NCI-H1105 treated with DMSO at 0.1 percent for 48 hours (cell line): ENCODE results near the gene ANKMY2.
A peak's percentile ranks its signal among the peaks of the same experiment; 100 is the strongest.
"Not testable (repeated sequence)": the region's sequence is repeated elsewhere in the genome, so short reads cannot be mapped to it uniquely, and the experiment has no call there.

Experiments used
- DNase-seq: peaks from one replicate; lab custom pipeline; 2025; lab: John Stamatoyannopoulos, UW

Gene ANKMY2

DNA sequence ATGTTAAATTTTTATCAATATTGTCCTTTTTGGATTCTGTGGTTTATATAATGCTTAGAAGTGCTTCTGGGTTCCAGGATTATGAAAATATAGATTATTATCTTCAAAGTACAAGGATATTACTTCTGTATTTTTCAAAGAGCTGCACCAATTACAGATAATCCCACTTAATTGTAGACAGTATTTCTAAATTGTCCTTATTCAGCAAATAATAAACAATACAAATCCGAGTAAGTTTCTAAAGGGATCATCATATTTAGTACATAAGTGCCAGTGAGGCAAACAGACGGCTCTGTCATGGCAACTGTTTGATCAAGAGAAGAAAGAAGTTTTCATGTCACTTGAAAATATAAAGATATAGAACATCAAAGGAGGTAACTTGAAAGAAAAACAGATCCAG is 19.2 kb downstream of the ANKMY2 start:
- DNase-seq: no peak

DNA sequence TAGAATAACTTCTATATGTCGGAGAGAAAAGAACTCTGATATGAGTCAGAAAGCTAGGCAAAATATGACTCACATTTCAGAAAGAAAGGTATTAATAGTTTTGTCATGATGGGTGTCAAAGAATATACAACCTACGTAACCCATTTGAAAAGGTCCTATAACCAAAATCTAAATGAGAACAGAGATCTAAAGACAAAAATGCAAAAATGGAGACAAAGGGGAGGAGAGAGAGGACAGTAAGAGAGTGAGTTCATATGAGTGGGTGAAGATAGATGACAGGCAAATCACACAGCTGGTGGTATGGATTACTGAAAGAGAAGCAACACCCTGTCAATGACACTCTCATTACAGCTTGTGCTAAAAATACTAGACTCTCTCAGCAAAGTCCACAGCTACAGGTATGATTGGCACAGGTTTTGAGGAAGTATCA is 25.6 kb downstream of the ANKMY2 start:
- no peak for DNase-seq

DNA sequence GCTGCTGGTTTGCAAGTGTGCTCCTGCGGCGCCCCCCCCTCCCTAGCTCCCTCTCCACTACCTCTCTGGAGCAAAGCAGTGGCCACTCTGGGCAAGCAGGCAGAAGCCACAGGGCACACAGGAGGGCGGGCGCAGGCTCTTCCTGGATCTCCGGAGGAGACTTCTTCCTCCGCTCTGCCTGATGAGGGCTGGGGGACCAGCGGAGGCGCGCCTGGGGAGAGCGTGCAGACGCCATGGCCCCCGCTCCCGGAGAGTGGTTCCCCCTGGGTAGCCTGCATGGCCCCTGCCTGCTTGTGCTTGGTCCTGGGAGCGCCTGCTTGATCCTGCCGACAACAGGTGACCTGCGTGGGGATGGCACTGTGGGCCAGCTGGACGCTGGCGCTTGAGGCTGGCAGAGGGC is 29.0 kb downstream of the ANKMY2 start:
- no peak for DNase-seq

DNA sequence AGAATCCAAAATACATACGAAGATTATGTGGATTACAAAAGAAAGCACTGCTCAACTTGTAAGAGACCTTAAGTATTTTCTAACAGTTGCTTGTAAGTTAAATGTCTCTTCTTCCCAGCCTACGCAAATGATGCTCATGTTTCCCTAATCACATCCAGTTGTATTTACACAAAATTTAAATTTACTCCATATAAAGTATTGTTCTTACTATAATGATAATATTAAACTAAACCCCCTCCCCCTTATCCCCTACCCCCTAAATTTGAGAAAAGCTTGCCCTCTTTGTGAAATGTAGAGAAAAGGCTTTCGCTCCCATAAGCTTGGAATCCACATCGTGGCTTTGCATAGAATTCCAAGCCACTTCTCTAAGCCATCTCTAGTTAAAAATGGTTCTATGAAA is 29.4 kb downstream of the ANKMY2 start:
- DNase-seq: no peak

DNA sequence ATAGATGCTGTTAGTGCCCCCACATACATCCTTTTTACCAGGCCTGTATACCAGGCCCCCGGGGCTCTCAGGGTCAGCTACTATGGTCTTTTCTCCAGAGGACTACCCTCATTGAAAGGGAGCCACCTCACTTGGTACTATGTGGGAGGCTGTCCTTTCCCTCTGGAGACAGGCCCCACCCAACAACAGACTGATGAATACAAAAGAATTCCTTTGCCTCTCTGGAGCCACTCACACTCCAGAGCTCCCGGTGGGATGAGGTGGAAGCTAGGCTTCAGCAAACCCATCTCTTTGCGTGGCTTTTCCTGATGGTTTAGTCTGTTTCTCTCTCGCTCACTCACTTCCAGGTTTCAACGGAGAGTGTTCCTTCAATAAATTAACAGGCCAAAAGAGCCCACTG is 30.3 kb downstream of the ANKMY2 start:
- DNase-seq: no peak

DNA sequence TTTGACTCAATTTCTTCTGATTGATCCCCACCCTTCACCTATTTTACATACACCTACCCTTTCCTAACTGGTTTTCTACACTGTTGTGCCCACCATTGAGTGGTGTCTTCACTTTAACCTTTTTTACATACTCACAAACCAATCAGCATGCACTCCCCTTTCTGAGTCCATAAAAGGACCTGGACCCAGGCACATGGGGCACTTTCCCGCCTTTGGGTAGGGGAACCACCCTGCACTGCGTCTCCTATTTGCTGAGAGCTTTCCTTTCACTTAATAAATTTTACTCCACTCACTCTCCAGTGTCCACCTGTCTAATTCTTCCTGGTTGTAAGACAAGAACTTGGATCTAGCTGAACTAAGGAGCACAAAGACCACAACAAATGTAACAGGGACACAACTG is 33.8 kb downstream of the ANKMY2 start:
- DNase-seq: no peak

DNA sequence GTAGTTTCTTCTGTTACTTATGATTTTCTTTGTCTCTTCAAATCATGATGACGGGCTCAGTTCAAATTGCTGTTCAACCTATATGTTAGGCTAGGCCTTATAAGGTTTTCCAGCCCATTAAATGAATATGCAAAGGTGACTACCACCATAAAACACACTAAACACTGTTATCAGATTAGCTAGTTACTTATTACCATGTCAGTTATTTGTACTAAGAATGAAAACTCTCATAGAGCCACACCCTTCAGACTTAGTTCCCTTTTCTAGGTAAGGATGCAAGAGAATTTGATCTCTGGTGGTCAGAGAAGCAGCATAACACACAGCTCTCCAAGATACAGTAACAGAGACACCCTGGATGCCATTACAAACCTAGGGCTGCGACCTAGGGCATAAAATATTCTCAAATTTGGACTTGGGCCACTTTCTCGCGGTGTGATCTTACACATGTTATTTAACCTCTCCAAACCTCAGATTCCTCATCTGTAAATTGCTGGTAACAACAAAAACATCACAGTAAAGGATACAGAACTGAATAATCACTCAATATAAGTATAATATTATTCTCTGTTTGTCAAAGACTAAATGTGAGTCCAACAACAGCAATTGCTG is 35.6 kb downstream of the ANKMY2 start:
- DNase-seq: no peak

DNA sequence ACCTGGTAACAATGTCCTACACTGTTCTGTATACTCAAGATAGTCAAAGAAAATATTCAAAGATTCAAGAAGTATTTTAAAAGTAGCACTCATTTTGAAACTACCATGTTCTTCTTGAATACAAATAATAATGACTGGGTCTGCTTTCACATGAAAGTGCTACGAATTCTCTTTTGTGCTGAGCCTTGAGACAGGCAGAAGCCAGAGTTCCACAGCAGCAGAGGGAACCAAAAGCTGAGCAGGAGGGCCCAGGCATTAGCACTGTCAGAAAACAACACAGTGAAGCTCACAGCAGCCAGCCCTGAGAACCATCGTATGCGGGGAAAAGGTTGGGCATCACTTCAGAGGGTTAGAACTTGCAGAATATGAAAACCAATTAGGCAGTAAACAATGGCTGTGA is 38.9 kb downstream of the ANKMY2 start:
- no peak for DNase-seq

DNA sequence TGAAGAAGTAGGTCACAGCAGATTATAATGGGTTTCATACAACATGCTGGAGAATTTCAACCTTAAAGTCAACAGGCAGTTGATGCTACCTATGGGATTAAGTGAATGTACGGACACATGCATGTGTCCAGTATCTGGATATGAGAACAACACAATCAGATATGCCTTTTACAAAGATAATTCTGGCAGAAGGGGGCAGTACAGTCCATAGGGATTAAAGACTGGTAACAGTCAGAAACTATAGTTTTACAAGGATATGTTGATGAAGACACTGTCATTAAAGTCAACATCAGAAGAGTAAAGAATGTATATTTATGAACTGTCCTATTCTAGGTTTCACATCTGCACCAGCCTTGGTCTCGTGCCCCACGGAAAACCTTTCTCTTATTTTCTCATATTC is 41.5 kb downstream of the ANKMY2 start:
- DNase-seq: no peak

DNA sequence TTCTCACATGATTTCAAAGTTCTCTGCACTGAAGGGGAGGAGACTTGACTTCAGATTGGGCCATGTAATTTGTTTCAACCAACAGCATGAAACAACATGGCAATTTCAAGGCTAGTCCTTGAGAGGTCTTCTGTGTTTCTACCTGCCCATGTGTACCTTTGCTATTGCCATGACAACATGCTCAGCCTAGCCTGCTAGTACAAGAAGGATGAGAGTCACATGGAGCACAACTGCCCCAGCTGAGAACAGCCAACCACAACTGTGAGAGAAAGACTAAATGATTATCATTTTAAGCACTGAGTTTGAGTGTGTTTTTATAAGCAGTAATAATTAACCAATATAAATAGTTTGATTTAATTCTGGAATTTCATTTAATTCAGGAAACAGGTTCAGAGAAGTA is 41.9 kb downstream of the ANKMY2 start:
- DNase-seq: no peak

DNA sequence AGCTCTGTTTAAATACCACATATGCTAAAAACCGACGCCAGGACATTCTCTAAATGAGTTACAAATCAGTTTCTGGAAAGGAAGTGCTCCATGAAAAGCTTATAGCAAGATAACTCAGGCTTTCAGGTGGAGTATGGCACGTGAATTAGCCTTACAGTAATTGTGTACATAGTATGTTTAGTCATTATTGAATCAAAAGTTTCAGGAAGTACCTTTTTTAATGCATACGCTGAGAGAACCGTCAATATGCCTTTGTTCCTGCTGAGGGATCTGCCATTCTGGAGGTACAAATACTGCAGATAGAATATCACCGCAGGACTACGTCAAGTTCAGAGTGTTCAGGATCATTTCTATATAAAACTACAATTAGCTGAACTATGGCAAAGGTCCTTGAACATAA is 45.7 kb downstream of the ANKMY2 start:
- no peak for DNase-seq

DNA sequence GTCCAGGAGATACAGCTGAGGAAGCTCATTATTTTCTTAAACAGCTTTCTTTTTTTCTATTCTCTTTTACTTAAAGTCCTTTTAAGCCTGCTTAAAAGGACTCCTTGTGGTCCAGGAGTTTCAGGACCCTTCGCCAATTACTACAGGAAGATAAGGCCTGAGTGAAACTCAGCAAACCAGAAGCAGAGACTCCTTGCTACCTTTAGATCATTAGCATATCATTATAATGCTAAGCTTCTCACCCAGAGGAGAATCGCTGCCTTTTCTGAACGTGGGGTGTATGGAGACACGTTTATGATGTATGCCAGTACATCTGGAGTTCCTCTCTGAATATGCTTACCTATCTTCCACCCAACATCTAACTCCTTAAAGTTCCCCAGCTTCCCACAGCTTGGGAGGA is 47.5 kb downstream of the ANKMY2 start:
- DNase-seq: no peak

DNA sequence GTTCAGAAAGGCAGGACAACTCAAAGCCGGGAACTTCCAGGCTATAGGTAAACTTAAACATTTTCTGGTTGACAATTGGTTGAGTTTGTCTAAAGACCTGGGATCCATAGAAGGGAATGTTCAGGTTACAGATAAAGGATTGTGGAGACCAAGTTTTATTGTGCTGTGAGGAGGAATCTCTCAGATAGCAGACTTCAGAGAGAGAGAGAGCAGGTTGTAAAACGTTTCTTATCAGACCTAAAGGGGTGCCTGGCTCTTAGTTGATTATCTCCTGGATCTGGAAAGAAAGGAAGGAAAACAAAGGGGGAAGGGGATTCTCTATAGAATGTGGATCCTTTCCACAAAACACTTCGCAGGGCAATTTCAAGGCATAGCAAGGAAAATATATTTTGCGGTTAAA is 50.0 kb downstream of the ANKMY2 start:
- not testable (repeated sequence) for DNase-seq

DNA sequence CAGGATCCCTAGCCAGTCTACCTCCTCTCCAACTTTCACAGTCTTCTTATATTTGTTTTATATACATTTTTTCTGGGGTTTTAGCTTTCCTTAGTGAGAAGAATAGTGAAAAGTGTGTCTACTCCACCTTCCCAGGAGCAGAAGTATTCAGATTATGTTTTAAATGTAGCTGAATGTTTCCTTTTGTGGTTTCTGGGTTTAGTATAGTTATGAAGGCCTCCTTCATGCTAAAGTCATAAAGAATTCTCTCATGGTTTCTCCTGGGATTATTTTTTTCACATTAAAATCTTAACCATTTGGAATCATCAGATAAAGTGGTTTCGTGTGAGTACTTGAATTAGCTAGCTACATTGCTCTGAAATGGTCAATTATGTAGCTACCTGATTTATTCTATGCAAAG is 50.9 kb downstream of the ANKMY2 start:
- no peak for DNase-seq

DNA sequence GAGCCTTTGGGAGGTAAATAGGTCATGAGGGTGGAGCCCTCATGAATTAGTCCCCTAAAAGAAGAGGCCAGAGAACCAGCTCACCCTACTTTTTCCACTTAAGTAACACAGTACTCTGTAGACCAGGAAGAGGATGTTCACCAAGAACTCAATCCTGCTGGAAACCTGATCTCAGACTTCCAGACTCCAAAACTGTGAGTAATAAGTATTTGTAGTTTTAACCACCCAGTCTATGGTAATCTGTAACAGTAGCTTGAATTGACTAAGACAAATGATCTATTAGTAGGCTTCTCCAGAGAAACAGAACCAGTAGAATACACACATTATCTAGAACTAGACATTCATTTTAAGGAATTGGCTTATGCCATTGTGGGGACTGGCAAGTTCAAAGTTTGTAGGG is 51.5 kb downstream of the ANKMY2 start:
- DNase-seq: no peak

DNA sequence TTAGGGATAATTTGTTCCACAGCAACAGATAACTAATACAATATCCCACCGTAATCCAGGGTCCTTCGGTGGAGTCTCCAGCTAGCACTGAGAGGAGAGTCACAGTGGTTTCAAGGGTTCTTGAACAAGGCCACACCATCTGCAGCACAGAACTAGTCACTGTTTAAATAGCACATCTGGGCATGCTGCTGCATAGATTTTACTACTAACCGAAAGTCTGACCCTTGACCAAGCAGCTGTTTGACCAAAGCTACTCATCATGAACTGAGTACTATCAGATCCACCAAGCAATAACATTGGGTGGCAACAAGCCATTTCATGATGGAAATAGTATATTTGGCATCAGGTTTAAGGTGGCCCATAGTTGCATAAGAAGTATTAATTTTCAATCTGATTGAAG is 53.2 kb downstream of the ANKMY2 start:
- DNase-seq: no peak

DNA sequence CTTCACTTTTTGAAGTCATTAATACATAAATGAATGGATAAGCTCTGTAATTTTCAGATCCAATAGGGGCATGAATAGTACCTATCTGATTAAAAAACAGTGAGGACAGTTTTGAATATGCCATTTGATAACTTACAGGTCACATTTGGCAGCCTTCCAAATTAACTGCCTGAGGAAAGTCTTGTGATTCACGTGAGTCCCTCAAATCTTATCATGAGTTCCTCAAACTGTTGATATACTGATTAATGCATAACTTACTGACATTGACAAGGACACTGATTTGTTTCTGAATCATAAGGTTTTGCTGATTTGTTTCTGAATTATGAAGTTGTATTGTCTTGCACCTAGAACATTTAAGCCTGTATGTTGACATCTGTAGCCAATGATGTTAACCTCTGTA is 55.1 kb downstream of the ANKMY2 start:
- DNase-seq: peak; percentile 26

DNA sequence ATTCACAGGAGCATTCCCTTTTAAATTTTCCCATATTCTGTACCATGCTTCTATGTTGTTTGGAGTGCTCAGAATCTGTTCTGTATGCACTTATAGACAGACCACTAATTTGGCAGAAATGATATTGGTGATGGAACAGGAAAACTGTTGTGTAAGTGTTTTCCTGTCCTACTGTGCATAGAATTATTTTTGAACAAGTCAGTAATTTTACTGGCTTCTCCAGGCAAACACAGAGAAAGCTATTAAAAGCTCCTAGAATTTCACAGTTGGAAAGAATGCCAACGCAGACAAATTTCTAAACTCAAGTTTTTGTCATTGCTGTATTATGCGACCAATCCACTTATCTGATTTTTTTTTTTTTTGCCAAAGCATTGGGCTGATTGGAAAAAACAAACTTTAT is 55.7 kb downstream of the ANKMY2 start:
- no peak for DNase-seq

DNA sequence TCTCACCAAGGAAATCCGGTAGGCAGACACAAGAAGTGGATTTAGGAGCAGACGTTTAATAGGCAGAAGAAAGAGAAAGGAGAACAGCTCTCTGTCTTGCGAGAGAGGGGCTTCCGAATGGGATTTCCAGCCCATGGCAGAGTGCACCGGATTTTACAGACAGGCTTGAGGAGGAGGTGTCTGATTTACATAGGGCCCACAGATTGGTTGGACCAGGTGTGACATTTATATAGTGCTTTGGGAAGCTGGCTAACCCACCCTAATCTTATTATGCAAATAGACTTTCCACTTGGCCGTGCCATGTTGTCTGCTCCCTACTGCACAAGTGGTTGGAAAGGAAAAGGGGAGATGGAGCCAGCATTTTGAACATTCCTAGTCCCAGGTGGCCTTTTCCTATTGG is 57.8 kb downstream of the ANKMY2 start:
- DNase-seq: peak; percentile 94

DNA sequence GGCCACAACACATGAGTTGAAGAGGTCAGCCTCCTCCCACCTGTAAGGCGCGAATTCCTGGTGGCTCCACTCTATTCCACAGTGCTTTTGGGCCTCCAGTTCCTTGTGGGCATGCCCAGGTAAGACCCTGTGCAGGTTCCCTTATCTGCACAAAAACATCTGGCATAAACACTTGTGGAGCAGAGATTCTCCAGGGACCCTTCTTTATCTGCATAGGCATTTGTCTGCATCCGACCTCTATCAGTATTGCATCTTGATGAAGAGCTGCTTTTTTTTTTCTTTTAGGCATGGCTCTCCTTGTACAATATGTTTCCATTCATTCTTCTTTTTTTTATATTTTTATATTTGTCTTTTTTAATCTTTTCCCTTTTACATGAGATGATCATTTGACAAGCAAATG is 58.4 kb downstream of the ANKMY2 start:
- no peak for DNase-seq

DNA sequence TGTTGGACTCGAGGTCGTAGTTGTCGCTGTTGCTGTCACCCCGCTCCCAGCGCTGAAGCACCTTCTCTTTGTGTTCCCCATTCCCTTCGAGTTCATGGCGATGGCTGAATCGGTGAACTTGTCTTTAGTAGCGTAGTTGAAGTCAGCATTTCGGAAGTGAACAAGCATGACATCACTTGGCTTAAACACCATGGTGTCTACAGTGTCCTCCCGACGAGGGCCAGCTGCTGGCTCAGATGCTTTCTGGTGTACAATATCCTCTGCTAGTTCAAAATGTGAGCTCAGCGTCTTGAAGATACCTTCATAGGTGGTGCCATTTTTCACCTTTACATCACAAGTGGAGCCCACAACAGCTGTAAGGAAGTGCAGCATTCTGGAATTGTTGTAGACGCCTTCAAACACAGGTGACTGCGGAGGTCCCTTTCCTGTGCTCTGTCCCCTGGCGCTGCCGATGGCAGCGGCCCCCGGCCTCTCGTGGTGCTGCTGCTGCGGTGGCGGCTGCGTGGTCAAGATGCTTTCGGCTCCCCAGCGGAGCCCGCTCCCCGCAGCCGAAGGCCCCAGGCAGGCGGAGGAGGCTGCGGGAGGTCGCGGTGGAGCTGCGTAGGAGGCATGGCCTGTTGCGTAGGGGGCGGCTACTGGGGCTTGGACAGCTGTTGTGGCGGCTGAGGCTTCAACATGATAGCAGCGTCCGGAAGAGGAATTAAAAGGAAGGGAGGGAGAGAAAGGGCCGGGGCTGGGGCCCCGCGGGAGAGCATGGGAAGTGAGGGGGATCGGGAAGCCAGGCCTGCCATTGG is 59.3 kb downstream of the ANKMY2 start:
- no peak for DNase-seq

DNA sequence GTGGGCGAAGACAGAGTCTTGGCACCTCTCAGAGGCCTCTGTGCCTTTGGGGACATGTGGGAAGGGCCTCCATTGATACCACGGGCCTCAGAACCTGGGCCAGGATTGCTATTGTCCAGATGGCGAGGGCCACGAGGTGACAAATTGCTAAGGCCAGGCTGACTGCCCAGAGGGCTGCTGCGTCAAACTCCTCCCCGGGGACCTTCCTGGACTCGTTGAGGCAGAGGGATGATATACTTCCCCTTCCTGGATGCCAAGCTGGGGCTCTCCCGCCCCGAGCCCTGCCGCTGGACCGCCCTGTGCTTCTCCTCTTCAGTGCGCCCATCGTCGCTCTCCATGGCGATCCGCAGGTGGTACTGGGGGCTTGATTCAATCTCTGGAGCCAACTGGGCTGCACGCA is 60.0 kb downstream of the ANKMY2 start:
- DNase-seq: no peak

DNA sequence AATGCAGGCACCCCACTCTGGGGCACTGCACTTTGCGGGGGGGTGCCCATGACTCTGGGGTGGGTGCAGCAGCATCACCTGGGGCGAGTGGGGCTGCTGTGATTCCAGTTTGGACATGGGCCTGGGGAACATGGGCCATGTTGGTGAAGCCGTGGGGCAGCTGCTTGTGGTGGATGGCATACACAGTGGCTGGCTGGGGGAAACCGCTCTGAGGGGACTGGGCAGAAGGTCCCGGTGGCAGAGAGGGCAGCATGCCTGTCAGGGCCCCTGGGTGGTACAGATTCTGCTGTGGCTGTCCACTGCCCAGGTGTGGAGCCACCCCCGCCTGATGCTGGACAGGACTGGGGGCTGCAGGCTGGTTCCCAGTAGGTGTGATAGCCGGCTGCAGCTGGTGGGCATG is 61.7 kb downstream of the ANKMY2 start:
- DNase-seq: no peak

DNA sequence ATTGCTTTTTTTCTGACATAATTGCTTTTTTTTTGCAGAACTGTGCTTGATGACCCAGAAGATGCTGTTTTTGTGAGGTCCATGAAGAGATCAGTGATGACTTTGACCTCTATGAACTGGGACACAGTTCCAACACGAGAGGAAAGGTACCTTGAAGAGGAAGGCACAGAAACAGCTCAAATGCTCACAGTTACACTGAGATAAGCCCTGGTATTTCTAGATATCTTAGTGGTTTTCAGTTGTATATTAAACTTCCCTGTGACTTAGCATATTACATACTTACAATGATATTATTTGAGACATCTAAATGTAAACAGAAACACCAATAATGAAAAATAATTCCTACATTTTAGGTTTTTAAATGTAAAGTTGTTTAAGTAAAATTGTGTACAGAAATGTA is 64.3 kb downstream of the ANKMY2 start:
- no peak for DNase-seq
